A549 treated with CpdA at 1 μM for 4 hours (cell line): ENCODE measurements around the gene KCTD17. TPM values are rescaled to one million over a fixed set of nuclear protein-coding genes. Genes with fewer than 3 reads are reported as not detected.

Source experiments
- total RNA-seq: library from RNA; stranded (reverse); fragments of 200-300 nt; extraction: Qiagen RNA extraction; gene quantifications from 5 replicates; pipeline ENCODE4 v1.2.3, GENCODE V29; 2022; ENCODE audit warnings: low read depth

Gene KCTD17, protein sequence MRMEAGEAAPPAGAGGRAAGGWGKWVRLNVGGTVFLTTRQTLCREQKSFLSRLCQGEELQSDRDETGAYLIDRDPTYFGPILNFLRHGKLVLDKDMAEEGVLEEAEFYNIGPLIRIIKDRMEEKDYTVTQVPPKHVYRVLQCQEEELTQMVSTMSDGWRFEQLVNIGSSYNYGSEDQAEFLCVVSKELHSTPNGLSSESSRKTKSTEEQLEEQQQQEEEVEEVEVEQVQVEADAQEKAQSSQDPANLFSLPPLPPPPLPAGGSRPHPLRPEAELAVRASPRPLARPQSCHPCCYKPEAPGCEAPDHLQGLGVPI
- total RNA-seq: 16.2 to 26.3 TPM (median 22.8 TPM) in 5 replicates

DNA sequence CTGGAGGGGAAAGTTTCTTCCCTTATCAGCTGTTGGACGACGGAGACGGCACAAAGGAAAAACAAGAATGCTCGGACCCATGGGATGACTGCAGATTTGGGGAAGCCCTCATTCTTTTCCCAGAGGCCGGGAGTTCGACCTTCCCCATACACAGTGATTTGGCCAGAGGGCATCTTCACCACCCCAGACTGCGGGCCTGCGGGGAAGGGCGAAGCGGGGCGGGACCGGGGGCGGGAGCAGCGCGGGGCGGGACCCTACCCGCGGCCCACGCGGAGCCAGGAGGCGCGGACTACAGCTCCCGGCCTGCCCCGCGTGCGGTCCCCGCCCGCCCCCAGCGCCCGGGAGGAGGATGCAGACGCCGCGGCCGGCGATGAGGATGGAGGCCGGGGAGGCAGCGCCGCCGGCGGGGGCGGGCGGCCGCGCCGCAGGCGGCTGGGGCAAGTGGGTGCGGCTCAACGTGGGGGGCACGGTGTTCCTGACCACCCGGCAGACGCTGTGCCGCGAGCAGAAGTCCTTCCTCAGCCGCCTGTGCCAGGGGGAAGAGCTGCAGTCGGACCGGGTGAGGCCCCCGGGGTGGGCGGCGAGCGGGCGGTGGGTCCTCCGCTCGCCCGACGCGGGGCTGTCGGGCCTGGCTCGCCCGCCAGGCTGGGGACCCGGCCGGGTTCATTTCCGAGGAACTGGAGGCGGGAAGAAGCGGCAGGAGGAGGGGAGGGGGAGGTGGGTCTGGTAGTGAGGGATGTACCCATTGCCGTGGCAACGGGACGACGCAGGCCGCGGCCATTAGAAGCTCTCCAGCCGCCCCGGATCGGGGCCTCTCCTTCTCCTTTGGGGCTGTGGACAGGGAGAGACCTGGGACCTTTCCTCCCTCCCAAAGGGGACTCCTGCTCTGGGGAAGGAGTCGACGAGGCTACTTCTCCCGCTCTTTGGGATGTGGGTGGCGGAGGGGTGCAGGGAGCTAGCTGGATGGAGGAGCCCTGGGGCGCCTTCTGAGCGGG is at the start of gene KCTD17:
Gene KCTD17 (plus strand): TSS at position 352 of the 995 bp plus-strand sequence. CDS start 19 bp downstream, at position 371.

DNA sequence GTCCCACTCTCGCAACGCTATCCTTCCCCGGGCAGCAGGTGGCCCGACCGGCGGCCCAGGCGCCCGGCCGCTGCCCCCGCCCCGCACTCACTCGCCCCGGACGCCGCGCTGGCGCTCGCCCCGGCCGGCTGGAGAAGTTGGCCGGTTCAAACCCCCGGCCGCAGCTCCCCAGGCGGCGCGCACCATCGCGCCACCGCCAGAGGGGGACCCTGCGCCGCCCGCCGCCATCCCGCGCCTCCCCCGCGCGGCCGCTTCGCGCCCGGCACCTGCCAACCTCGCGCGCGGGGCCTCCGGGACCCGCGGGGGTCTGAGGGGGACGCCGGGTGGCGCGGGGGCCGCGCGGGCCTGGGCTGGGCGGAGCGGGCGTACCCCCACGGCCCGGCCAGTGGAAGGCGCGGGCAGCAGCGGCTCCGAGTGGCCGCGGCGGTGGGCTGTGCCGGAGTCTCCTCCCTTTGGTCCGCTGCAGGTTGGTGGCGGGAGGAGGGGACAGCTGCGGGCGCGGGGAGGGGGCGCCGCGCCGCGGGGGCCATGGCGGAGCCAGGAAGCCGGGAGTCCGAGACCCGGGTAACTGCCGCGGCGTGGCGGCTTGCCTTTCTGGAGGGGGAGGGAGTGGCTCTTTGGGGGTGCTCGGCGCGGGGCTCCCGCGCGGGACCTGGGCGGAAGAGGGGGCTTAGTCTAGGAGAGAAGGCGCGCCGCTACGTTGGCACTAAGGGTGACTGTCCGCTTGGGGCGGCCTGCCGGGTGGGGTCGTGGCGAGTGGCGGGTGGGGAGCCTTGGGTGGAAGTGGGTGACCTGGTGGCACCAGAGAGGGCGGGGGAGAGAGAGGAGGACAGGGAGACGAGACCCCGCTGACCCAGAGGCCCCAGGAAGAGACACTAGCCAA is 32.0 kb upstream of the KCTD17 start, which contains the start of the genes MPST and TST:
Gene MPST (plus strand): TSS at position 434 of the 883 bp plus-strand sequence. CDS start 95 bp downstream, at position 529.
Gene TST (minus strand): TSS at position 139 of the 883 bp plus-strand sequence. CDS start 715 bp downstream, outside the sequence.

DNA sequence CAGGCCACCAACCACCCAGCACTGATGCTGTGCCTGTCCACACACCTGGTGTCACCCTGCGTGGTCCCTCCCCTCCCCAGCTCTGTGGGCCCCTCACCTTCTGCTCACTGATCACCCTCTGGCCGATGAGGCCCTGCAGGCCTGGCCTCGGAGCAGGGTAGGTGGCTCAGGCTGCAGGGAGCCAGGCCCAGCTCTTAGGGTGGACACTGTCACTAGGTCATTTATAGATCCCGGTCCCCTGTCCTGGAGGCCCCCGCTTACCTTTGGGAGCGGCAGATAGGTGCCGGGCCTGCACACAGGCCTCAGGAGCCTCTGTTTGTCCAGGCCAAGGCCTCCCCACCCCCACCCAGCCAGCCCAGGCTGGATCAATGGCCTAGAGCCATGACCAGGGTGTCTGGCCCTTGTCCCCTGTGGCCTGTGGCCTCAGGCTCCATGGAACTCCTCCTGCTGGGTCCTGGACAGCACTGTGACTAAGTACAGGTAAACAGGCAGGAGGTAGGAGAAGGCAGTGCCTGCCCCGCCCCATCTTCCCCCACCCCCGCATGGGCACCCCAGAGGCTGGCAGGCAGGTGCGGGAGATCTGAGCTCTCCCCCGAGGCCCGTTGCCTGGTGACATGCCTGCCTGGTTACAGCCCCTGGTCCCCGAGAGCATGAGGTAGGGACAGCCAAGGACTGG is 57.8 kb downstream of the KCTD17 start, which contains the start of gene TMPRSS6:
Gene TMPRSS6 (minus strand): TSS at position 472 of the 676 bp plus-strand sequence. CDS start 6,296 bp downstream, outside the sequence.

Other genes with a start within 250 kb of the KCTD17 start
- gene PVALB, start 234.7 kb upstream of the KCTD17 start, total RNA-seq: not detected in 5 replicates
- 0.05 TPM in 1 of 5 replicates, not detected in the others for gene NCF4, start 190.7 kb upstream of the KCTD17 start, total RNA-seq
- gene CSF2RB, start 138.1 kb upstream of the KCTD17 start, total RNA-seq: not detected in 5 replicates
- gene TST, start 32.3 kb upstream of the KCTD17 start, total RNA-seq: 38.2 to 52.2 TPM (median 50.0 TPM) in 5 replicates
- 36.7 to 74.6 TPM (median 65.0 TPM) in 5 replicates for gene MPST, start 32.0 kb upstream of the KCTD17 start, total RNA-seq
- 0.12 TPM in 1 of 5 replicates, not detected in the others for gene TMPRSS6, start 58.0 kb downstream of the KCTD17 start, total RNA-seq
- 0.06 to 0.48 TPM in 2 of 5 replicates, not detected in the others for gene IL2RB, start 98.2 kb downstream of the KCTD17 start, total RNA-seq
- gene C1QTNF6, start 136.5 kb downstream of the KCTD17 start, total RNA-seq: 7.9 to 13.0 TPM (median 11.2 TPM) in 5 replicates
- not detected in 5 replicates for gene SSTR3, start 160.7 kb downstream of the KCTD17 start, total RNA-seq
- gene RAC2, start 192.5 kb downstream of the KCTD17 start, total RNA-seq: 0.11 to 0.27 TPM (median 0.25 TPM) in 4 of 5 replicates, not detected in the other
- gene CYTH4, start 230.8 kb downstream of the KCTD17 start, total RNA-seq: 0.82 to 1.2 TPM (median 1.0 TPM) in 5 replicates